IgD-negative memory B cell (primary cell): ENCODE data around the gene FAM229A. TPM values are rescaled to one million over a fixed set of nuclear protein-coding genes. Genes with fewer than 3 reads are reported as not detected.
"Not testable (repeated sequence)": the region's sequence is repeated elsewhere in the genome, so short reads cannot be mapped to it uniquely, and the experiment has no call there.

Source experiments
- H3K27ac Mint-ChIP-seq, 3 donors: one replicate each; pipeline ENCODE4 v1.8.0; 2020 to 2022; ENCODE audit warnings: mild to moderate bottlenecking in 3 of 3, mixed read lengths in 3 of 3, moderate library complexity in 1 of 3
- H3K27me3 Mint-ChIP-seq: one replicate; pipeline ENCODE4 v1.8.0; 2021; ENCODE audit warnings: mixed read lengths
- H3K36me3 Mint-ChIP-seq: one replicate; pipeline ENCODE4 v1.8.0; 2020; ENCODE audit warnings: mild to moderate bottlenecking, mixed read lengths
- H3K4me1 Mint-ChIP-seq, 3 donors: one replicate each; pipeline ENCODE4 v1.8.0; 2020 to 2022; ENCODE audit warnings: mixed read lengths in 3 of 3, mild to moderate bottlenecking in 1 of 3
- H3K4me3 Mint-ChIP-seq, 4 donors: one replicate each; pipeline ENCODE4 v1.8.0; 2020 to 2022; ENCODE audit warnings: mild to moderate bottlenecking in 4 of 4, mixed read lengths in 4 of 4, moderate library complexity in 3 of 4
- H3K9me3 Mint-ChIP-seq, 3 donors: one replicate each; pipeline ENCODE4 v1.8.0; 2020 to 2021; ENCODE audit warnings: mixed read lengths in 3 of 3, mild to moderate bottlenecking in 1 of 3
- polyA plus RNA-seq: library from polyadenylated mRNA; unstranded; fragments of 300-500 nt; fragmentation: Illumina TruSeq; gene quantifications from one replicate; pipeline ENCODE4 v1.2.3, GENCODE V29; 2021

Gene FAM229A
- polyA plus RNA-seq, 1 donor from 2014 or later = 1.7 TPM

- no peaks in the 10 kb centered on the region for H3K9me3 Mint-ChIP-seq
- H3K27me3 Mint-ChIP-seq = peaks cover 3% of the 10 kb centered on the region
- peaks cover 5% of the 10 kb centered on the region for H3K36me3 Mint-ChIP-seq
- peaks cover 18 to 21% (median 19%) of the 10 kb centered on the region in 3 donors for H3K4me1 Mint-ChIP-seq
- peak overlapping the region; percentile 17 to 73 (median 44) for H3K4me3 Mint-ChIP-seq
- H3K27ac Mint-ChIP-seq = no peak overlapping the region
Measured at GRCh38 chr1:32361674-32362473, 411 bp downstream of the FAM229A start.

GRCh38 chr1:32361308-32361673 lies 994 bp downstream of the FAM229A start:
- peaks cover 18 to 21% (median 19%) of the 10 kb centered on the region in 3 donors for H3K4me1 Mint-ChIP-seq
- peak overlapping the region in 1 of 4 donors; percentile 47 for H3K4me3 Mint-ChIP-seq
- no peak overlapping the region for H3K27ac Mint-ChIP-seq
- H3K27me3 Mint-ChIP-seq = peaks cover 3% of the 10 kb centered on the region
- no peaks in the 10 kb centered on the region for H3K9me3 Mint-ChIP-seq
- peaks cover 5% of the 10 kb centered on the region for H3K36me3 Mint-ChIP-seq

GRCh38 chr1:32358435-32358834 lies 3.9 kb downstream of the FAM229A start:
- H3K9me3 Mint-ChIP-seq = no peaks in the 10 kb centered on the region
- peak overlapping the region in 1 of 4 donors; percentile 79 for H3K4me3 Mint-ChIP-seq
- peak overlapping the region in 1 of 3 donors; percentile 48 for H3K27ac Mint-ChIP-seq

GRCh38 chr1:32357614-32358013 lies 4.7 kb downstream of the FAM229A start:
- no peak overlapping the region for H3K4me3 Mint-ChIP-seq
- peaks cover 8% of the 10 kb centered on the region for H3K36me3 Mint-ChIP-seq
- peak overlapping the region in 1 of 3 donors; percentile 48 for H3K27ac Mint-ChIP-seq
- peaks cover 3% of the 10 kb centered on the region for H3K27me3 Mint-ChIP-seq
- H3K4me1 Mint-ChIP-seq = peaks cover 18 to 27% (median 23%) of the 10 kb centered on the region in 3 donors
- H3K9me3 Mint-ChIP-seq = no peaks in the 10 kb centered on the region

More at GRCh38 chr1:32358435-32358834, 3.9 kb downstream of the FAM229A start:
- Mint-ChIP-seq H3K4me1 (peaks cover 19 to 28% (median 26%) of the 10 kb centered on the region in 3 donors), H3K27me3 (peaks cover 3% of the 10 kb centered on the region), H3K36me3 (peaks cover 8% of the 10 kb centered on the region)

- Mint-ChIP-seq H3K4me3 (no peak overlapping the region), H3K27ac (no peak overlapping the region)
Measured at GRCh38 chr1:32356478-32356877, 5.8 kb downstream of the FAM229A start.

GRCh38 chr1:32355778-32356177 lies 6.5 kb downstream of the FAM229A start:
- Mint-ChIP-seq H3K27ac (peak overlapping the region in 1 of 3 donors; percentile 29), H3K4me3 (peak overlapping the region in 1 of 4 donors; percentile 60), H3K4me1 (peaks cover 14 to 24% (median 23%) of the 10 kb centered on the region in 3 donors)
- H3K27me3 Mint-ChIP-seq, H3K9me3 Mint-ChIP-seq, H3K36me3 Mint-ChIP-seq: not testable (repeated sequence)

More at GRCh38 chr1:32356478-32356877, 5.8 kb downstream of the FAM229A start:
- Mint-ChIP-seq H3K9me3 (no peaks in the 10 kb centered on the region), H3K27me3 (peaks cover 3% of the 10 kb centered on the region), H3K36me3 (peaks cover 7% of the 10 kb centered on the region), H3K4me1 (peaks cover 17 to 27% (median 23%) of the 10 kb centered on the region in 3 donors)

- H3K36me3 Mint-ChIP-seq = peaks cover 4% of the 10 kb centered on the region
Measured at GRCh38 chr1:32353886-32354570, 8.3 kb downstream of the FAM229A start.

GRCh38 chr1:32353431-32353830 lies 8.9 kb downstream of the FAM229A start:
- Mint-ChIP-seq H3K27ac (peak overlapping the region in 2 of 3 donors; percentile 72 to 92), H3K4me1 (peaks cover 12 to 24% (median 14%) of the 10 kb centered on the region in 3 donors)

More at GRCh38 chr1:32353886-32354570, 8.3 kb downstream of the FAM229A start:
- Mint-ChIP-seq H3K4me1 (peaks cover 12 to 23% (median 14%) of the 10 kb centered on the region in 3 donors), H3K27me3 (no peaks in the 10 kb centered on the region), H3K9me3 (no peaks in the 10 kb centered on the region), H3K4me3 (peak overlapping the region; percentile 5 to 74 (median 58)), H3K27ac (peak overlapping the region in 2 of 3 donors; percentile 28 to 92)

GRCh38 chr1:32352831-32353383 lies 9.4 kb downstream of the FAM229A start:
- Mint-ChIP-seq H3K4me1 (peaks cover 12 to 24% (median 13%) of the 10 kb centered on the region in 3 donors), H3K9me3 (no peaks in the 10 kb centered on the region), H3K27ac (peak overlapping the region in 2 of 3 donors; percentile 72 to 92), H3K36me3 (peaks cover 6% of the 10 kb centered on the region), H3K4me3 (peak overlapping the region; percentile 52 to 85 (median 61)), H3K27me3 (no peaks in the 10 kb centered on the region)

More at GRCh38 chr1:32353431-32353830, 8.9 kb downstream of the FAM229A start:
- Mint-ChIP-seq H3K9me3 (no peaks in the 10 kb centered on the region), H3K27me3 (no peaks in the 10 kb centered on the region), H3K36me3 (peaks cover 6% of the 10 kb centered on the region), H3K4me3 (peak overlapping the region in 2 of 4 donors; percentile 57 to 65)

- no peaks in the 10 kb centered on the region for H3K27me3 Mint-ChIP-seq
- peak overlapping the region in 1 of 3 donors; percentile 92 for H3K27ac Mint-ChIP-seq
- H3K4me1 Mint-ChIP-seq = peaks cover 12 to 24% (median 13%) of the 10 kb centered on the region in 3 donors
- H3K4me3 Mint-ChIP-seq = peak overlapping the region; percentile 52 to 85 (median 70)
- peaks cover 6% of the 10 kb centered on the region for H3K36me3 Mint-ChIP-seq
- H3K9me3 Mint-ChIP-seq = no peaks in the 10 kb centered on the region
Measured at GRCh38 chr1:32352239-32352745, 10.0 kb downstream of the FAM229A start.

GRCh38 chr1:32351399-32352238 lies 10.7 kb downstream of the FAM229A start:
- no peaks in the 10 kb centered on the region for H3K27me3 Mint-ChIP-seq
- H3K4me1 Mint-ChIP-seq = peaks cover 12 to 26% (median 13%) of the 10 kb centered on the region in 3 donors
- H3K4me3 Mint-ChIP-seq = peak overlapping the region; percentile 85 to 93 (median 86)
- H3K27ac Mint-ChIP-seq = peak overlapping the region; percentile 90 to 94 (median 92)
- peaks cover 6% of the 10 kb centered on the region for H3K36me3 Mint-ChIP-seq
- no peaks in the 10 kb centered on the region for H3K9me3 Mint-ChIP-seq

- H3K27me3 Mint-ChIP-seq = no peaks in the 10 kb centered on the region
- H3K4me1 Mint-ChIP-seq = peaks cover 12 to 28% (median 15%) of the 10 kb centered on the region in 3 donors
- peak overlapping the region; percentile 90 to 94 (median 92) for H3K27ac Mint-ChIP-seq
- H3K4me3 Mint-ChIP-seq = peak overlapping the region; percentile 85 to 93 (median 86)
- peaks cover 6% of the 10 kb centered on the region for H3K36me3 Mint-ChIP-seq
- H3K9me3 Mint-ChIP-seq = no peaks in the 10 kb centered on the region
Measured at GRCh38 chr1:32350785-32351398, 11.4 kb downstream of the FAM229A start.

- Mint-ChIP-seq H3K27ac (peak overlapping the region in 2 of 3 donors; percentile 48 to 59), H3K9me3 (no peaks in the 10 kb centered on the region), H3K4me3 (peak overlapping the region in 3 of 4 donors; percentile 43 to 85 (median 74)), H3K27me3 (no peaks in the 10 kb centered on the region), H3K4me1 (peaks cover 7 to 28% (median 16%) of the 10 kb centered on the region in 3 donors), H3K36me3 (peaks cover 2% of the 10 kb centered on the region)
Measured at GRCh38 chr1:32349211-32349708, 13.0 kb downstream of the FAM229A start.
